HG02759 (cell line): ENCODE results near the gene BPGM.
A peak's percentile ranks its signal among the peaks of the same experiment; 100 is the strongest.

Experiments used
- ATAC-seq: cut with Tn5 transposase; IDR thresholded peaks from one replicate; pipeline ENCODE4 v1.9.1; 2021; ENCODE audit warnings: mild to moderate bottlenecking, moderate library complexity; ENCODE audit not compliant: unreplicated experiment

Gene BPGM

DNA sequence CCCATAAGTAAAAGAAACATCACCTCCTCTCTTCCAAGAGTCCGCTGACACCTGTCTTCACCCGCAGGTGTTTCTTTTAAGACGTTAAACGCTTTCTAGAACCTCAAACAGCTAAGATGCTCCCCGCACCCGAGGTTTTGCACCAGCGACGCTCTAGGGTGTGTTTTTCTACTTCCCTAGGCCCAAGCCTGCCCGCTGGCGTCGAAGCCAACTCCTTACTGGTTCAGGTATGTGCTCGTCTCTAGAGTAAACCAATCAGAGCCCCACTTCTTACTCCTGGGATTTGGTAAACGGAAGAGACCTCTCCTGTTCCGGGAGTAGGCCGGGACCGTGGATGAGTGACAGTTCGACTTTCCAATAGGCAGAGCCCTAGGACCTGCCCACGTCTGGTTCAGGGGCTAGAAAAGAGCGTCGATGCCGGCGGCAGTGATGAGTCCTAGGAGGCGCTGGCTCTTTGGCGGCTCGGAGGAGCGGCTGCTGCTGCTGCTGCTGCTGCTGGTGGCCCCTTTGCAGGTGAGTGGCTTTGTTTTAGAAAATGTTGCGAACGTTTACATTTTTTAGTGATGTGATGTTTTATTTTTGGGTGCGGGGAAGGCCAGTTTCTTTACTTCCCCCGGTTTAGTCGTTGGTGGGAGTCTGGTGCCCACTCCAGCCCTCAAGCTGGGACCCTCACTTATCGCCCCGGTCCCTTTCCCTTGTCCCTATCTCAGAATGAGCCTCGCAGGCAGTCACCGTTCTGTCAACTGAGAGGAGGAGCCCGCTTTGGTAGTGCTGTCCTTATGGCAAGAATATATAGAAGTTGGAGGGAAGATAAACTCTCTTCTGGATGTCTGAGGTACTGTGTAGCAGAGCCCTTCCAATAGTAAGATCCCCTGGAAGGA, at the start of gene BPGM:
BPGM (plus strand) TSS at position 429 of the 881 bp plus-strand sequence. CDS start 14,655 bp downstream, outside the sequence.
- peak; percentile 97 for ATAC-seq

DNA sequence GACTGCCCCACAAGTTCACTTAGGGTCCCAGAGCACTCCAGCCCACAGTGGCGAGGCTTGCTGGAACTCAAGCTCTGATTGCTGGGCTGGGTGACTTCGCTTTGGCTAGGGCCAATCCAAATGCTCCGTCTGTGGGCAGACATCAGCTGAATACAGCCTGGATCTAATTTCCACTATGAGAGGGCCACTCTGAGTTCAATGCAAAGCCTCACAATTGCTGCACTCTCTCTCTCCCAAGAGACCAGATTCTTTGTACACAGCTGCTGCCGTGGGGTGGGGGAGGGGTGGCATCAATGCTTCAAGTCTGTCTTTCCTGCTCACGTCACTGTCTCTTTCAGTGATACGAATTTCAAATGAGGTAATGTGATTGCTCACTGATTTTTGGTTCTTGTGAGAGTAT, 47.3 kb upstream of the BPGM start:
- no peak for ATAC-seq

DNA sequence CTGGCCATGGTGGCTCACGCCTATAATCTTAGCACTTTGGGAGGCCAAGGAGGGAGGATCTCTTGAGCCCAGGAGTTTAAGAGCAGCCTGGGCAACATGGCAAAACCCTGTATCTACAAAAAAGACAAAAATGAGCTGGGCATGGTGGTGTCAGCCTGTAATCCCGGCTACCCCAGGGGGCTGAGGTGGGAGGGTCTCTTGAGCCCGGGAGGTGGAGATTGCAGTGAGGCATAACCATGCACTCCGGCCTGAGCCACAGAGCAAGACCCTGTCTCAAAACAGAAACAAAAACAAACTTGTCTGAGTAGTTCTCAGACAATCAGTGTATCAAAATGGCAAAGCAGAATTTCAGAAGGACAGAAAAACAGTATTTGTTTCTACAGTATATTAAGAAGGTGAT, 45.2 kb upstream of the BPGM start:
- no peak for ATAC-seq

DNA sequence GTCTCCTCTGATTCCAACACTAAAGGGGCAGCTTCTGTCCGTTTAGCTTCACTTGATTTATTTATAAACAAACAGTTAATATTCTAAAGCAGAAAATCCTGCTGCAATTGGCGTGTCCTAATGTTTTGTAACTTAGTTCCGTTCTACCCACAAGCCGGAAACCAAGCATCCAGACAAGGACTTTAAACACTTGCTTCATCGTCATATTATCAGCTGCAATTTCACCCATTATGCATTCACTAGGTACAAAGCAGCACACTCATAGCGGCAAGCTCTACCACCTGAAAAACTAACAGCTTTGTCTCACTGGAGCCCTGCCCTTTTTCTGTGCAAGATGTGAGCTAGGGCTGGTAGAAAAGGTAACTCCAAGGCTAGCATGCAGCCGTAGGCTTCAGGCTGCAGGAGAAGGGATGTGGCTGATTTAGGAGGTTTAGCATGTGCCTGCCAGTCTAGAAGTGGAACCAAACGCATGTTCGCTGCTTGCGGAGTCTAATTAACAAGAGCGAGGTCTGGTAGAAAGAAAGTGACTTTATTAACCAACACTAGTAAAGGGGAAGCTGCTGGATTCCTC, 43.7 kb upstream of the BPGM start:
- ATAC-seq, result no peak

DNA sequence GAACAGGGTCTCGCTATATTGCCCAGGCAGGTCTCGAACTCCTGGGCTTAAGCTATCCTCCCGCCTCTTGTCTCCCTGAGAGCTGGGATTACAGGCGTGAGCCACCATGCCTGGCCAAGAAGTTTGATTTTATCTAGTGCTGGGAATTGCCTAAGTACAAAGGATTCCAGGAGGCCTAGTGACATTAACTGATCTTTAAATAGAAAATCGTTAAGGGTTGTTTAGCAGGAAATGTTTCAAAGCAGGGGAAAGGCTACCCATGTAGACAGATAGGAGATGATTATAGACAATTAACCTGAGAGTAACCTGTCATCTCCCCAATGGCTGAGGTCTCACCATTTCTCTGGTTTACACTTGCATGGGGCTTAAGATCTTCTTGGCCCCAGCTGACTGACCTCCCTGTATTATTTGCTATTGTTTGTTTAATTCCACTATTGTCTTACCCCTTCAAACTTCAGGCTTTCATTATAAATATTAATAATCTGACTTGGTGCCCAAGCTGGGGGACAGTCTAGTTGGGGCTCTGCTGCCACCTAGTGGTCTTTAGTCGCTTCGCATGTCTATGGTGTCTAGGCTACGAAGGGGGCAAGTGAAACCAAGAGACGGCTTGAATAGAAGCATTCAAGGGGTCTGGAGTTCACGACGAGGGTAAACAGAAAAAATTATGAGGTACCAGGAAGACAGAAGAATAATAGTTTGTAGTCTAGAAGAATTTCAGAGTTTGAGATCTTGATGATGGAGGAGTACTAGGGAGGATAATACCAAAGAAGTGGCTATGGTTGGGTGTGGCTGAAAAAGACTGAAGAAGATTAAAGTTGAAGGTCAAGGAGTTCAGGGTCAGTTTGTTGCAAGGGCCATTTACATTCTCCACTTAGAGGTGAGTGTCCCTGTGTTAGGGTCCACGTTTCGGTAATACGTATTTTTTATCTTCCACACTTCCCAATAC, 40.4 kb upstream of the BPGM start:
- ATAC-seq, result peak; percentile 84

DNA sequence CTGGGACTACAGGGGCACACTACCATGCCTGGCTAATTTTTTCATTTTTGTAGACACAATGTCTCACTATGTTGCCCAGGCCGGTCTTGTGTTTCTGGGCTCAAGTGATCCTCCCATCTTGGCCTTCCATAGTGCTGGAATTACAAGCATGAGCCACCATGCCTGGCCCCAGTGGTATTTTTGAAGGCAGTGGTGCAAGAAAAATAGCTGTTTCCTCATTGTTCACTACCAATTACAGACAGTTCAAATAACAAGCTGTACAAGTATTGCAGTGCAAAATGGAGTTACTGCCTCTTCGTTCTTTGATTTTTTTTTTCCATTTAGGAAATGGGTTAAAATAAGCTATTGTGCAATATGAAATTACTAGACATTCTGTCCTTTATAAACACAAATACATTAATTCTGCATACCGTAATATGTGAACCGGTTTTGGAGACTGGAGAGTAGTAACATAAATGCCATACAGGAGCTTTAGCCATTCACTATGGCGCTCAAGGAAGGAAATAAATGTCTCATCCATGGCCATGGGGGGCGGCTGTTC, 35.0 kb upstream of the BPGM start:
- no peak for ATAC-seq

DNA sequence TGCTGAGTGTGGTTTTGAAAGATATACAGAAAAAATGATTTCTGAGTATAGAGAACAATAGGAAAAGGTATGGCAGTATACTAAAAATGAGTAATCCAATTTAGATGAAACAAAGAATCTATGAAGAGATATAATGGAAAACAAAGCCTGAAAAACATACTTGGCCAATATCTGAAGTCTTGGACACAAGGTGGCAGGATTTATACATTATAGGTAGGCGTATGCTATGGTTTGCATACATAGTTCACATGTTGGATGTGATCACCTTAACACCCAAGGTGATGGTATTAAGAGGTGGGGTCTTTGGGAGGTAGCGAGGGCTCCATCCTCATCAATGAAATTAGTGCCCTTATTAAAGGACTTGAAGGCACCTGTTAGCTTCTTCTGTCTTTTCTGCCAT, 34.5 kb upstream of the BPGM start:
- no peak for ATAC-seq

DNA sequence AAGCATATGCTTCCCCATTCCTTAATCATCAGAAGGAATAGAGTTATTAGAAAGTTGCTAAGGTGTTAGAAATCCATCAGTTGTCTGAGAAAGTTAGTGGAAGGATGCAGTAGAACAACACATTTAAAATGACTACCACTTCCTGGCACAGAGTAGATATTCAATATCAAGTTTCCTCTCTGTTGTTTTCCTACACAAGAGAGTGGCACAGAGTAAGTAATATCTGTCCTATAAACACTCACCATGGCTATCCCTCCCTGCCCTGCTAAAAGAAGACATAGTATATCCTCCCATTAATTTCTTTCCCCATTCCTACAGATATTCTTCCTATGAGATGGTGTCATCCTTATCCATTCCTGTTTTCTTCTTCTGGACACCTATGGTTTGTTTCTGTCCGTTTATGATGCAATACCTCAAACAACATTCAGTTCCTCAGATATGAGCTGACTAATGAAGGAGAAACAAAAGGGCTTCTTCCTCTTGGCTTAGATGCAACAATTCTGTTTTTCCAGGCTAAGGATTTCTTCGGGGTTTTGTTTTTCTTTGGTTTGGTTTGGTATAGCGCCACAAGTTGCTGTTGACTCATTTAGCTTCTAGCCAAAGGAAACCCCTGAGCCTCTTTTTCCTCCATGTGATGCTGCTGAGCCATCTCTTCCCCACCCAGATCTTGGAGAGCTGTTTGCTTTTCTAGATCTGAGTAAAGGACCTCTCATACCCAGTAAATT, 32.9 kb upstream of the BPGM start:
- ATAC-seq, result no peak

DNA sequence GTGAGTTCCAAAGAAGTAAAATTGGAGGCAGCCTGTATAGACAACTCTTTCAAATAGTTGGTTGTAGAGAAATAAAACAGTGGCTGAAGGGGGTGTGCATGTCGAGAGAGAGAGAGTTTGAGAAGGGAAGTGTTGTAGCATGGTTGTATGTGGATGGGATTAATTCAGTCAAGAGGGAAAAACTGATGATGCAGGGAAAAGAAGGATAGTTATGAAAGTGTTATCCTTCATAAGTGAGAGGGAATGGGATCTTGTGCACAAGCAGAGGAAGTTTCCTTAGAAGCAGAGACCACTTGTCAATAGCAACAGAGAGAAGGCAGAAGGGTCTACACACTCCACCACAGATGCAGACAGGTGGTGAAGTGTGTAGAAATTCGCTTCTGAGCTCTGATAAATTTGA, 30.0 kb upstream of the BPGM start:
- no peak for ATAC-seq

DNA sequence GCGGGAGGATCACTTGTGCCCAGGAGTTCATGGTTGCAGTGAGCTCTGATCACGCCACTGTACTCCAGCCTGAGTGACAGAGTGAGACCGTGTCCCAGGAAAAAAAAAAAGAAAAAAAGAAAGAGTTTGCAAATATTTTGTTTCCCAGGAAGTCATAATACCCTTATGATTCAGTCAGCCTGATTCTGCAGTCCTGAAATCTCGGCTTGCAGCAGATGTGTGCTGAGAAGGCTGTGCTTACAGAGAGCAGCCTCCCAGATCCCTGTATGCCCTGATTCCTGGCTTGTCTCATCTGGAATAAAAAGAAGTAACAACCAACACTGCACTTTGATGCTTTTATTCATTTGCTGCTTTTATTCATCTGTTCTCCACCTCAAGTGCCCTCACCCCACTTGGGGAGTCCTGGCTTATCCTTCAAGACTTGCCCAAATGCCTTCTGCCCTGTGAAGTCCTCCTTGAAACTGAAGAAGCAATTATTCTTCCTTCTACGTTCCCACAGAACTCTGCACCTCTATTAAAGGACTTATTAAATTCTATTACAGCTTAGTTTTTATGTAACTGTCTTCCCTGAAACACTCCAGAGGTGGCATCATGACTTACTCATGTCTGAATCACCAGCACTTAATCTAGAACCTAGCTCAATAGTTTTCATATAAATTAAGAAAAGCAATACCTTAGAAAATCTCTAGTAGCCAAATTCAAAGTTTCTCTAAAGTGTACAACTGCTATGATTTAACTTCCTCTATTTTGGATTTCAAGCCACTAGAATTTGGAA, 27.7 kb upstream of the BPGM start:
- ATAC-seq, result no peak

DNA sequence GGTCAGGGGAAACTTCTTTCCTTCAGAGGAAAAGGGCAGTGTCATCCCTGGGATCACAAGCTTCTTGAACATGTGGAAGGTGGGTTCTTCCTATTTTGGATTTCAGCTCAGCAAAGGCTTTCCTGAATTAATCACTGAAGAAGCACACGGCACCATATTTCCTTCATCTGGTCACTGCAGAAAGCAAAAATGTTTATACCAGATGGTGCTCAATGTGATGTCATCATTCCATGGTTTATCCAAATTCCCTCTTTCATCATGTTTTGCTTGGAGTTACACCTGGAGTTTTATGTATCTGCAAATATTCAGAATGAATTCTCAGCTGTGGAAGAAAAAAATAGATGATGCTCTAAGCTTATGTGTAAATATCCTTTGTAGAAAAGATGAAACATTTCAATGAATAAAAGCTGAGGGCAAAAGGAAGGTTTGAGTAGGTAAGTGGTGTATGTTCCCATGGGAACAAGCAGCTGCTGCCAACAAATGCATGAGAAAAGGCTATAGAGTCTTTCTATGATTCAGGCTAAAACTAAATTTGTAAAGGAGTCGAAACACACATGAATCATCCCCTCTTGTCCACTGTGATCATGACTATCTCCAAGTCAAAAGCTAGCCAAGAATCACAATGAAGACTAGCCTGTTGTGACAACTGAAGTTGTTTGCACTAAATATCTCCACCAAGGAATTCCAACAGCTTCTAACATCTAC, 26.9 kb upstream of the BPGM start:
- no peak for ATAC-seq

DNA sequence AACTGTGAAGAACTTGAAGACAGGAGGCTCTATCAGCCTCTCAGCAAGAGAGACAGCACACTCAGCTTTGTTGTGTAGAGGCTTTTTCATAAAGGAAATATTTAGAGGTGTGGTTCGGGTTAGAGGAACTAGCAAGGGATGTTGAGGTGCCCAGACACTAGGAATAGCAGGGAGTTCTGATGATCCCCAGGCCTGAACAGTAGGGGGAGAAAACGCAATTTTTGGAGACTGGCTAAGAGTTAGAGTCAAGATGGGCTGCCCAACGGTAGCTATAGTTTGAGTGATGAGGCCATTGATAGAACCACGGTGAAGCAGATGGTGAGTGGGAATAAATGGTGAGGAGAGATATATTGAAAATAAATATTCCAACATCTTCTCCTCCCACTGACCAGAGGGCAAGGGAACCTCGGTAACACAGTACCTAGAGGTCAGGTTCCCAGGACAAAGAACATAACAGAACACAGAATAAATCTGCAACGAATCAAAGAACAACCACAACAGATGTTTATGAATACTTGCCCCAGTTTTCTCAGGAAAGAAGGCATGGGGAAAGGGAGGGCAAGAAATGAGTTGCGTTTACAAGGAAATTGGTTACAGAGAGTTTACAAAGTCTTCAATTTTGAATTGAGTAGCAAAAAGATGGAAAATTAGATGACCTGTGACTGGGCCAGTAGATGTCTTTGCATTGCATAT, 24.2 kb upstream of the BPGM start:
- ATAC-seq, result no peak

DNA sequence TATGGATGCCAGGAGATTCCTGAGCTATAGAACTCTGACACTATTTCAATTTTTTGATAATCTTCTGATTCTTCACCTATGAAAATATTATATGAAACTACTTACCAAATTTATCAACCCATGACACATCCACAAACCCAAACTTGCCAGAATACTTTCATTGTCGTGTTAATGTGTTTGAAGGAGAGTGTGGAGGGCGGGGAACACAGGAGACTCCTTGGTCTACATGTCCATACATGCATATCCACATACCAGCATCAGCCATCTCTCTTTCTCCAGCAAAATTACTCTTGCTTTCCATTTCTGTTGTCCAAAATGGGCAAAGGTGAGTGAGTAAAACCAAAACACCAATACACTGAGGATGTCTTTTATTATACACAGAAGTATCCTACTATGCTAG, 23.5 kb upstream of the BPGM start:
- ATAC-seq, result no peak

DNA sequence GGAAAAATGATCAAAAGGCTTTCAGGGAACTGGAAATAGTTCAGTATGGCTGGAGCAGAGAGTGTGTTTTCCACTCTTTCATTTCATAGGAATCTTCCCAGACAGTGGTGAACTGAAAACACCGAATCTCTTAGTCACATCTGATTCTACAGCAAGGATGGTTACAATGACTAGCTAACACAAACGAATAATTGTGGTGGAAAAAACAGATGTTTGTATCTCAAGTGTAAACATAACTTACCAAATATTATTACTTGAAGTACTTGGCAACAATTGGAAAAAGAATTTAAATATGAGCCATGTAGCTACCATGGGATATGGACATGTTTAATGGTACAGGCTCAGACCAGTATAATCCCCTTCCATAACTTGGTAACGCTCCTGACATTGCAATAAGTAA, 21.1 kb upstream of the BPGM start:
- no peak for ATAC-seq

DNA sequence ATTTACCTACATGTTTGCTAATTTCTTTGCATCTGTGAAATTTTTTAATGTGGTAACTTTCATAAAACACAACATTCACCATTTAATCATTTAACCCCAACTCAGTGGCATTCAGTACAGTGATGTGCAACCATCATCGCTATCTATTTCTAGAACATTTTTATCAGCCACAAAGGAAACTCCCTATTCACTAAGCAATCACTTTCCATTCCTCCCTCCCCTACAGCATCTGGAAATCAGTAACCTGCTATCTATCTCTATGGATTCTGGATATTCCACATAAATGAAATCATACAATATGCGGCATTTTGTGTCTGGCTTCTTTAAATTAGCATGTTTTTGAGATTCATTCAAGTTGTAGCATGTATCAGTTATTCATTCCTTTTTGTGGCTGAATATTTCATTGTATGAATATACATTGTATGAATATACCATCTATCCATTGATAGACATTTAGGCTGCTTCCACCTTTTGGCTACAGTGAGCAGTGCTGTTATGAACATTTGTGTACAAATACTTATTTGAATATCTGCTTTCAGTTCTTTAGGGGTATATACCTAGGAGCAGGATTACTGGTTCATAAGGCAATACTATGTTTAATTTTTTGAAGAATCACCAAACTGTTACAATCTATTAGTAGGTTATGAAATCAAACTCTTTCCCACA, 19.4 kb upstream of the BPGM start:
- no peak for ATAC-seq

DNA sequence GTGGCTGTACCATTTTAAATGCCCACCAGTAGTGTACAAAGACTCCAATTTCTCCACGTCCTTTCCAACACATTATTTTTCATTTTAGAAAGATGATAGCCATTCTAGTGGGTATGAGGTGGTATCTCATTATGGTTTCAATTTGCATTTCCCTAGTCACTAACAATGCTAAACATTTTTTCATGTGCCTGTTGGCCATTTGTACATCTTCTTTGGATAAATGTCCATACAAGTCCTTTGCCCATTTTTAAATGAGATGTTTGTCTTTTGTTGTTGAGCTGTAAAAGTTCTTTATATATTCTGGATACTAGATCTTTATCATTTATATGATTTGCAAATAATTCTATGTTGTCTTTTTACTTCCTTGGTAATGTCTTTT, 18.9 kb upstream of the BPGM start:
- no peak for ATAC-seq

DNA sequence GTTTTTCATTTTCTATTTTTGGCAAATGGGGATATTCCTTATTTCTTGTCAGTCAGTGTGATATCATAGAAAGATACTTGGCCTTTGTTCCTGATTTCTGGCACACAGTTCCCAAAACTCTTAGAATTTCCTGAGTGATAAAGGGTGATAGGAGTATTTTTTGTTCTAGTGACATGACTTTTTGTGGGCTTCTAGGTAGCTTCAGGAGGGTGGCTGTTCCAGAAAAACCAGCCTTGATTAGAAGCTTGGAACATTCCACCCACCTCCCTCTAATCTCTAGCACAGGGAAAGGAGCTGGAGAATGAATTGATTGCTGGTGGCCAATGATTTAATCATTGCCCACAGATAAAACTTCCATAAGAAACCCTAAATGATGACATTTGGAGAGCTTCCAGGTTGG, 17.2 kb upstream of the BPGM start:
- no peak for ATAC-seq

DNA sequence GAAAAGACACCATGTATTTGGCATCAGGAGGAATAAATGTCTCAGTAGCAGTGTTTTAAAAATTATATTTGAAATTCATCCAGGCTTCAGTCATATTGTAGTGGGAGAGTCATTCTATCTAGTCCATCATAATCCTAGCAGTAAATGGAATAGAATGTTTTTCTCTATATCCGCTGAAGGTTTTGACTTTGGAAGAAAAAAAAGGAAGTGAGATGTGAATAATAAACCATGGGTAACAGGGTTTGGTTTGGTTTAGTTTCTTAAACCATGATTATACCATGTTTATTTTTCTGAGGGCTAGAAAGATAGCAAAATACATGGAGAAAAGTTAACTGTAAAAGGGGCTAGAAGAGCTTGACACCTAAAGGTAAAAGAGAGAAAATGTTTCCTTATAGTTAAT, 16.4 kb upstream of the BPGM start:
- no peak for ATAC-seq
